T-helper 1 cell treated with Interleukin-12 subunit alpha and Interleukin-12 subunit beta and Interleukin-4 antibody, amounts not matched to agents 30 μg/mL and 1 μg/mL, for 36 hours (primary cell): ENCODE data around the gene WAC.
A peak's percentile ranks its signal among the peaks of the same experiment; 100 is the strongest.
"Not testable (repeated sequence)": the region's sequence is repeated elsewhere in the genome, so short reads cannot be mapped to it uniquely, and the experiment has no call there.

Source experiments
- H3K27ac Mint-ChIP-seq: one replicate; pipeline ENCODE4 v1.8.0; 2021; ENCODE audit warnings: mild to moderate bottlenecking, mixed read lengths
- H3K27me3 Mint-ChIP-seq: one replicate; pipeline ENCODE4 v1.8.0; 2021; ENCODE audit warnings: low read depth, mixed read lengths
- H3K36me3 Mint-ChIP-seq: one replicate; pipeline ENCODE4 v1.8.0; 2021; ENCODE audit warnings: low read depth, mixed read lengths
- H3K4me1 Mint-ChIP-seq: one replicate; pipeline ENCODE4 v1.8.0; 2021; ENCODE audit warnings: low read depth, mixed read lengths
- H3K4me3 Mint-ChIP-seq: one replicate; pipeline ENCODE4 v1.8.0; 2021; ENCODE audit warnings: mild to moderate bottlenecking, moderate library complexity, mixed read lengths
- H3K9me3 Mint-ChIP-seq: one replicate; pipeline ENCODE4 v1.8.0; 2021; ENCODE audit warnings: mixed read lengths

Gene WAC

GRCh38 chr10:28532337-28533185, at the start of gene WAC:
TSS of gene WAC (plus strand) at chr10:28533118. CDS start at chr10:28533580, 462 bp downstream.
- Mint-ChIP-seq H3K9me3 (no peaks in the 10 kb centered on the region), H3K4me1 (peaks cover 48% of the 10 kb centered on the region), H3K27ac (peak within 1 kb of the TSS; percentile 100), H3K4me3 (peak within 1 kb of the TSS; percentile 98), H3K27me3 (no peaks in the 10 kb centered on the region), H3K36me3 (peaks cover 51% of the 10 kb centered on the region)

- Mint-ChIP-seq H3K4me1 (peaks cover 7% of the 10 kb centered on the region), H3K36me3 (no peaks in the 10 kb centered on the region), H3K4me3 (no peak overlapping the region), H3K9me3 (peaks cover 5% of the 10 kb centered on the region), H3K27ac (no peak overlapping the region), H3K27me3 (peaks cover 9% of the 10 kb centered on the region)
Observed at GRCh38 chr10:28489206-28489605, 43.7 kb upstream of the WAC start.

GRCh38 chr10:28490256-28490865, 42.6 kb upstream of the WAC start:
- not testable (repeated sequence) for H3K4me1 Mint-ChIP-seq, H3K27me3 Mint-ChIP-seq, H3K36me3 Mint-ChIP-seq, H3K27ac Mint-ChIP-seq, H3K4me3 Mint-ChIP-seq, H3K9me3 Mint-ChIP-seq

GRCh38 chr10:28492116-28492920, 40.6 kb upstream of the WAC start:
- no peak overlapping the region for H3K4me3 Mint-ChIP-seq
- peaks cover 3% of the 10 kb centered on the region for H3K27me3 Mint-ChIP-seq
- H3K9me3 Mint-ChIP-seq, result peaks cover 5% of the 10 kb centered on the region
- no peaks in the 10 kb centered on the region for H3K36me3 Mint-ChIP-seq
- no peak overlapping the region for H3K27ac Mint-ChIP-seq
- H3K4me1 Mint-ChIP-seq, result peaks cover 5% of the 10 kb centered on the region

- Mint-ChIP-seq H3K27me3 (peaks cover 3% of the 10 kb centered on the region), H3K4me1 (no peaks in the 10 kb centered on the region), H3K9me3 (no peaks in the 10 kb centered on the region), H3K27ac (no peak overlapping the region), H3K36me3 (no peaks in the 10 kb centered on the region), H3K4me3 (no peak overlapping the region)
Observed at GRCh38 chr10:28494420-28494819, 38.5 kb upstream of the WAC start.

GRCh38 chr10:28495084-28495483, 37.8 kb upstream of the WAC start:
- H3K27ac Mint-ChIP-seq, result no peak overlapping the region
- H3K4me3 Mint-ChIP-seq, result no peak overlapping the region
- peaks cover 3% of the 10 kb centered on the region for H3K27me3 Mint-ChIP-seq
- no peaks in the 10 kb centered on the region for H3K36me3 Mint-ChIP-seq
- no peaks in the 10 kb centered on the region for H3K4me1 Mint-ChIP-seq
- no peaks in the 10 kb centered on the region for H3K9me3 Mint-ChIP-seq

- H3K4me3 Mint-ChIP-seq, result no peak overlapping the region
- H3K36me3 Mint-ChIP-seq, result no peaks in the 10 kb centered on the region
- H3K27ac Mint-ChIP-seq, result no peak overlapping the region
- peaks cover 2% of the 10 kb centered on the region for H3K27me3 Mint-ChIP-seq
- no peaks in the 10 kb centered on the region for H3K9me3 Mint-ChIP-seq
- H3K4me1 Mint-ChIP-seq, result no peaks in the 10 kb centered on the region
Observed at GRCh38 chr10:28496017-28496416, 36.9 kb upstream of the WAC start.

GRCh38 chr10:28496481-28496961, 36.4 kb upstream of the WAC start:
- Mint-ChIP-seq H3K36me3 (no peaks in the 10 kb centered on the region), H3K4me3 (no peak overlapping the region), H3K4me1 (no peaks in the 10 kb centered on the region), H3K27me3 (no peaks in the 10 kb centered on the region), H3K27ac (no peak overlapping the region), H3K9me3 (no peaks in the 10 kb centered on the region)

- no peaks in the 10 kb centered on the region for H3K4me1 Mint-ChIP-seq
- H3K36me3 Mint-ChIP-seq, result no peaks in the 10 kb centered on the region
- no peak overlapping the region for H3K27ac Mint-ChIP-seq
- no peak overlapping the region for H3K4me3 Mint-ChIP-seq
- H3K9me3 Mint-ChIP-seq, result no peaks in the 10 kb centered on the region
- H3K27me3 Mint-ChIP-seq, result no peaks in the 10 kb centered on the region
Observed at GRCh38 chr10:28497313-28498126, 35.4 kb upstream of the WAC start.

GRCh38 chr10:28500203-28500602, 32.7 kb upstream of the WAC start:
- not testable (repeated sequence) for H3K4me1 Mint-ChIP-seq, H3K36me3 Mint-ChIP-seq, H3K9me3 Mint-ChIP-seq, H3K27me3 Mint-ChIP-seq, H3K4me3 Mint-ChIP-seq, H3K27ac Mint-ChIP-seq

- H3K4me1 Mint-ChIP-seq, result no peaks in the 10 kb centered on the region
- peaks cover 3% of the 10 kb centered on the region for H3K27me3 Mint-ChIP-seq
- H3K4me3 Mint-ChIP-seq, result no peak overlapping the region
- no peaks in the 10 kb centered on the region for H3K36me3 Mint-ChIP-seq
- H3K27ac Mint-ChIP-seq, result no peak overlapping the region
- no peaks in the 10 kb centered on the region for H3K9me3 Mint-ChIP-seq
Observed at GRCh38 chr10:28503114-28503513, 29.8 kb upstream of the WAC start.

GRCh38 chr10:28505359-28505959, 27.5 kb upstream of the WAC start:
- Mint-ChIP-seq H3K27ac (no peak overlapping the region), H3K36me3 (no peaks in the 10 kb centered on the region), H3K27me3 (peaks cover 7% of the 10 kb centered on the region), H3K4me3 (no peak overlapping the region), H3K9me3 (no peaks in the 10 kb centered on the region), H3K4me1 (no peaks in the 10 kb centered on the region)

GRCh38 chr10:28508304-28508925, 24.5 kb upstream of the WAC start:
- no peaks in the 10 kb centered on the region for H3K9me3 Mint-ChIP-seq

More at GRCh38 chr10:28508304-28508925, 24.5 kb upstream of the WAC start:
- Mint-ChIP-seq H3K27ac (no peak overlapping the region), H3K36me3 (no peaks in the 10 kb centered on the region), H3K4me1 (no peaks in the 10 kb centered on the region), H3K4me3 (no peak overlapping the region), H3K27me3 (peaks cover 17% of the 10 kb centered on the region)
